ENCODE results near the gene INTS15.

DNA sequence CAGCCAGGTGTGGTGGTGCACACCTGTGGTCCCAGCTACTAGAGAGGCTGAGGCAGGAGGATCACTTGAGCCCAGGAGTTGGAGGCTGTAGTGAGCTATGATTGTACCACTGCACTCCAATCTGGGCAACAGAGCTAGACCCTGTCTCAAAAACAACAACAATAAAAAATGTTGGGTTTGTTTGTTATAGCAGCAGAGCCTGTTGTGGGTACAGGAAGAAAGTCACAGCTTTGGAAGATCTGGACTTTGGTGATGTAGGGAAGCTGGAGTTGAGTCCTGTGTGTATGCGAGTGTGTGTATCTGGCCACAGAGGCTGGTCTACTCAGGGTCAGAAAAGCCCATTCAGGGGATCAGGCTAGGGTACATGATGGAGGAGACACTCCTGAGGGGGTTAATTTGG lies 42.4 kb upstream of the INTS15 start:
- TF ChIP-seq, protein P1, sequence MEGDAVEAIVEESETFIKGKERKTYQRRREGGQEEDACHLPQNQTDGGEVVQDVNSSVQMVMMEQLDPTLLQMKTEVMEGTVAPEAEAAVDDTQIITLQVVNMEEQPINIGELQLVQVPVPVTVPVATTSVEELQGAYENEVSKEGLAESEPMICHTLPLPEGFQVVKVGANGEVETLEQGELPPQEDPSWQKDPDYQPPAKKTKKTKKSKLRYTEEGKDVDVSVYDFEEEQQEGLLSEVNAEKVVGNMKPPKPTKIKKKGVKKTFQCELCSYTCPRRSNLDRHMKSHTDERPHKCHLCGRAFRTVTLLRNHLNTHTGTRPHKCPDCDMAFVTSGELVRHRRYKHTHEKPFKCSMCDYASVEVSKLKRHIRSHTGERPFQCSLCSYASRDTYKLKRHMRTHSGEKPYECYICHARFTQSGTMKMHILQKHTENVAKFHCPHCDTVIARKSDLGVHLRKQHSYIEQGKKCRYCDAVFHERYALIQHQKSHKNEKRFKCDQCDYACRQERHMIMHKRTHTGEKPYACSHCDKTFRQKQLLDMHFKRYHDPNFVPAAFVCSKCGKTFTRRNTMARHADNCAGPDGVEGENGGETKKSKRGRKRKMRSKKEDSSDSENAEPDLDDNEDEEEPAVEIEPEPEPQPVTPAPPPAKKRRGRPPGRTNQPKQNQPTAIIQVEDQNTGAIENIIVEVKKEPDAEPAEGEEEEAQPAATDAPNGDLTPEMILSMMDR (IDR thresholded peaks at IDR 0.05; ENCODE audit: insufficient read depth, low read depth, low read length) = no peak
- no peak for TF ChIP-seq EZH2 (IDR thresholded peaks at IDR 0.05; ENCODE audit: insufficient read depth, low read length)

All from astrocyte (in vitro differentiated cells and primary cell).